Measurements from ENCODE around the gene SLC6A8.

- TF ChIP-seq EZH2 (IDR thresholded peaks at IDR 0.05; ENCODE audit: borderline replicate concordance, low read depth, low read length, severe bottlenecking) (no peak), POLR2AphosphoS5 (IDR thresholded peaks at IDR 0.05; ENCODE audit: insufficient read depth, low read depth, low read length) (no peak), POLR2A (IDR thresholded peaks at IDR 0.05; ENCODE audit: low read depth, low read length) (no peak), MAX (IDR thresholded peaks at IDR 0.05; ENCODE audit: insufficient read depth, insufficient read length) (no peak)
- TF ChIP-seq, protein P1, sequence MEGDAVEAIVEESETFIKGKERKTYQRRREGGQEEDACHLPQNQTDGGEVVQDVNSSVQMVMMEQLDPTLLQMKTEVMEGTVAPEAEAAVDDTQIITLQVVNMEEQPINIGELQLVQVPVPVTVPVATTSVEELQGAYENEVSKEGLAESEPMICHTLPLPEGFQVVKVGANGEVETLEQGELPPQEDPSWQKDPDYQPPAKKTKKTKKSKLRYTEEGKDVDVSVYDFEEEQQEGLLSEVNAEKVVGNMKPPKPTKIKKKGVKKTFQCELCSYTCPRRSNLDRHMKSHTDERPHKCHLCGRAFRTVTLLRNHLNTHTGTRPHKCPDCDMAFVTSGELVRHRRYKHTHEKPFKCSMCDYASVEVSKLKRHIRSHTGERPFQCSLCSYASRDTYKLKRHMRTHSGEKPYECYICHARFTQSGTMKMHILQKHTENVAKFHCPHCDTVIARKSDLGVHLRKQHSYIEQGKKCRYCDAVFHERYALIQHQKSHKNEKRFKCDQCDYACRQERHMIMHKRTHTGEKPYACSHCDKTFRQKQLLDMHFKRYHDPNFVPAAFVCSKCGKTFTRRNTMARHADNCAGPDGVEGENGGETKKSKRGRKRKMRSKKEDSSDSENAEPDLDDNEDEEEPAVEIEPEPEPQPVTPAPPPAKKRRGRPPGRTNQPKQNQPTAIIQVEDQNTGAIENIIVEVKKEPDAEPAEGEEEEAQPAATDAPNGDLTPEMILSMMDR (IDR thresholded peaks at IDR 0.05; ENCODE audit: extremely low read depth in 1 of 2, insufficient read depth in 1 of 2, low read depth in 1 of 2, low read length in 2 of 2): no peak
Measured at GRCh38 chrX:153659268-153659667, 28.5 kb upstream of the SLC6A8 start.
